Measurements from ENCODE around the gene CEBPE.

CEBPE gene

GRCh38 chr14:23143911-23144310 is 24.9 kb upstream of the CEBPE start:
- no peak for DNase-seq (ENCODE audit: low spot score)

- DNase-seq (ENCODE audit: low spot score) = no peak
Measured at GRCh38 chr14:23142826-23143225, 23.8 kb upstream of the CEBPE start.

GRCh38 chr14:23141706-23142444 is 22.8 kb upstream of the CEBPE start:
- no peak for DNase-seq (ENCODE audit: low spot score)

- no peak for DNase-seq (ENCODE audit: low spot score)
Measured at GRCh38 chr14:23140371-23140770, 21.3 kb upstream of the CEBPE start.

GRCh38 chr14:23139874-23140273 is 20.8 kb upstream of the CEBPE start:
- DNase-seq (ENCODE audit: low spot score) = no peak

GRCh38 chr14:23137813-23138535 is 18.9 kb upstream of the CEBPE start:
- DNase-seq (ENCODE audit: low spot score) = no peak

GRCh38 chr14:23137192-23137812 is 18.2 kb upstream of the CEBPE start:
- DNase-seq (ENCODE audit: low spot score) = no peak

GRCh38 chr14:23136566-23137133 is 17.6 kb upstream of the CEBPE start:
- no peak for DNase-seq (ENCODE audit: low spot score)

- DNase-seq (ENCODE audit: low spot score) = no peak
Measured at GRCh38 chr14:23132970-23133369, 13.9 kb upstream of the CEBPE start.

GRCh38 chr14:23131482-23131881 is 12.4 kb upstream of the CEBPE start:
- DNase-seq (ENCODE audit: low spot score) = no peak

- no peak for DNase-seq (ENCODE audit: low spot score)
Measured at GRCh38 chr14:23130871-23131270, 11.8 kb upstream of the CEBPE start.

- no peak for DNase-seq (ENCODE audit: low spot score)
Measured at GRCh38 chr14:23129759-23130316, 10.8 kb upstream of the CEBPE start.

- DNase-seq (ENCODE audit: low spot score) = no peak
Measured at GRCh38 chr14:23128969-23129758, 10.1 kb upstream of the CEBPE start.

GRCh38 chr14:23127861-23128260 is 8.8 kb upstream of the CEBPE start:
- DNase-seq (ENCODE audit: low spot score) = no peak

- no peak for DNase-seq (ENCODE audit: low spot score)
Measured at GRCh38 chr14:23126548-23127278, 7.7 kb upstream of the CEBPE start.

- DNase-seq (ENCODE audit: low spot score) = no peak
Measured at GRCh38 chr14:23125933-23126524, 7.0 kb upstream of the CEBPE start.

- no peak for DNase-seq (ENCODE audit: low spot score)
Measured at GRCh38 chr14:23125011-23125410, 6.0 kb upstream of the CEBPE start.

- no peak for DNase-seq (ENCODE audit: low spot score)
Measured at GRCh38 chr14:23124337-23124954, 5.4 kb upstream of the CEBPE start.

- no peak for DNase-seq (ENCODE audit: low spot score)
Measured at GRCh38 chr14:23123419-23123818, 4.4 kb upstream of the CEBPE start.

GRCh38 chr14:23122086-23122485 is 3.0 kb upstream of the CEBPE start:
- DNase-seq (ENCODE audit: low spot score) = no peak
